ENCODE data around the gene PAX7.

The PAX7 gene

GRCh38 chr1:18787825-18788385 lies 157.3 kb downstream of the PAX7 start:
- no peak for TF ChIP-seq JUND (IDR thresholded peaks at IDR 0.05; ENCODE audit: low read depth)
- in situ Hi-C loops (cut with HindIII; ENCODE audit: low pct_unique_long_range_greater_than_20kb, low sequenced_read_pairs) = no loop called here
- no peak for DNase-seq (ENCODE audit: low read depth in 1 of 2, low spot score in 1 of 2)

GRCh38 chr1:18789246-18789645 lies 158.6 kb downstream of the PAX7 start:
- no peak for DNase-seq (ENCODE audit: low read depth in 1 of 2, low spot score in 1 of 2)
- in situ Hi-C loops (cut with HindIII; ENCODE audit: low pct_unique_long_range_greater_than_20kb, low sequenced_read_pairs) = no loop called here
- no peak for TF ChIP-seq JUND (IDR thresholded peaks at IDR 0.05; ENCODE audit: low read depth)

GRCh38 chr1:18792747-18793146 lies 162.1 kb downstream of the PAX7 start:
- no peak for DNase-seq (ENCODE audit: low read depth in 1 of 2, low spot score in 1 of 2)
- TF ChIP-seq JUND (IDR thresholded peaks at IDR 0.05; ENCODE audit: low read depth) = no peak
- in situ Hi-C loops (cut with HindIII; ENCODE audit: low pct_unique_long_range_greater_than_20kb, low sequenced_read_pairs) = no loop called here

- TF ChIP-seq JUND (IDR thresholded peaks at IDR 0.05; ENCODE audit: low read depth) = no peak
- in situ Hi-C loops (cut with HindIII; ENCODE audit: low pct_unique_long_range_greater_than_20kb, low sequenced_read_pairs) = no loop called here
Observed at GRCh38 chr1:18793164-18793563, 162.5 kb downstream of the PAX7 start.

GRCh38 chr1:18794051-18794450 lies 163.4 kb downstream of the PAX7 start:
- no peak for DNase-seq (ENCODE audit: low read depth in 1 of 2, low spot score in 1 of 2)
- in situ Hi-C loops (cut with HindIII; ENCODE audit: low pct_unique_long_range_greater_than_20kb, low sequenced_read_pairs) = no loop called here
- TF ChIP-seq JUND (IDR thresholded peaks at IDR 0.05; ENCODE audit: low read depth) = no peak

More at GRCh38 chr1:18793164-18793563, 162.5 kb downstream of the PAX7 start:
- no peak for DNase-seq (ENCODE audit: low read depth in 1 of 2, low spot score in 1 of 2)

- peak; percentile 24 to 47 for DNase-seq (ENCODE audit: low read depth in 1 of 2, low spot score in 1 of 2)
- in situ Hi-C loops (cut with HindIII; ENCODE audit: low pct_unique_long_range_greater_than_20kb, low sequenced_read_pairs) = no loop called here
- TF ChIP-seq JUND (IDR thresholded peaks at IDR 0.05; ENCODE audit: low read depth) = no peak
Observed at GRCh38 chr1:18794561-18794960, 163.9 kb downstream of the PAX7 start.

GRCh38 chr1:18795002-18795689 lies 164.5 kb downstream of the PAX7 start:
- no peak for DNase-seq (ENCODE audit: low read depth in 1 of 2, low spot score in 1 of 2)
- no peak for TF ChIP-seq JUND (IDR thresholded peaks at IDR 0.05; ENCODE audit: low read depth)
- in situ Hi-C loops (cut with HindIII; ENCODE audit: low pct_unique_long_range_greater_than_20kb, low sequenced_read_pairs) = no loop called here

- in situ Hi-C loops (cut with HindIII; ENCODE audit: low pct_unique_long_range_greater_than_20kb, low sequenced_read_pairs) = no loop called here
- no peak for DNase-seq (ENCODE audit: low read depth in 1 of 2, low spot score in 1 of 2)
- no peak for TF ChIP-seq JUND (IDR thresholded peaks at IDR 0.05; ENCODE audit: low read depth)
Observed at GRCh38 chr1:18796950-18797349, 166.3 kb downstream of the PAX7 start.

Data from T47D (cell line).